Natural killer cell treated with Interleukin-12 subunit alpha and Interleukin-12 subunit beta and Interleukin-15 and Interleukin-18, amount 100 ng/mL, for 72 hours (primary cell): ENCODE data around the gene MELTF. TPM values are rescaled to one million over a fixed set of nuclear protein-coding genes. Genes with fewer than 3 reads are reported as not detected.

Source experiments
- ATAC-seq, 2 donors: fragments of 150-1000 bp; cut with Tn5 transposase in 1 of 2; sonication (Bioruptor Pico), chemical (Tn5 transposase) in 1 of 2; 2 replicates each; pipeline ENCODE4 v1.10.0; 2021
- DNase-seq: peaks from one replicate; pipeline ENCODE4 v3.0.0; 2022; ENCODE audit warnings: low spot score
- H3K27ac Mint-ChIP-seq, 2 donors: 1 replicate in 1 of 2; 2 replicates in 1 of 2; pipeline ENCODE4 v1.8.0; 2022; ENCODE audit warnings: mixed read lengths in 2 of 2, mild to moderate bottlenecking in 1 of 2, moderate library complexity in 1 of 2
- H3K27me3 Mint-ChIP-seq, 2 donors: 1 replicate in 1 of 2; 2 replicates in 1 of 2; pipeline ENCODE4 v1.8.0; 2022; ENCODE audit warnings: mixed read lengths in 2 of 2
- H3K36me3 Mint-ChIP-seq: one replicate; pipeline ENCODE4 v1.8.0; 2022; ENCODE audit warnings: mixed read lengths
- H3K4me1 Mint-ChIP-seq, 2 donors: 1 replicate in 1 of 2; 2 replicates in 1 of 2; pipeline ENCODE4 v1.8.0; 2022; ENCODE audit warnings: low read depth in 2 of 2, mixed read lengths in 2 of 2, mild to moderate bottlenecking in 1 of 2
- H3K4me3 Mint-ChIP-seq: one replicate; pipeline ENCODE4 v1.8.0; 2022; ENCODE audit warnings: mixed read lengths
- H3K9me3 Mint-ChIP-seq: 2 replicates; pipeline ENCODE4 v1.8.0; 2022; ENCODE audit warnings: mixed read lengths
- total RNA-seq, 2 donors: library from RNA; stranded (reverse); gene quantifications; one replicate each; pipeline ENCODE4 v1.2.3, GENCODE V29; 2022

MELTF gene
- total RNA-seq, 2 donors from 2014 or later, result 2.1 to 3.7 TPM

DNA sequence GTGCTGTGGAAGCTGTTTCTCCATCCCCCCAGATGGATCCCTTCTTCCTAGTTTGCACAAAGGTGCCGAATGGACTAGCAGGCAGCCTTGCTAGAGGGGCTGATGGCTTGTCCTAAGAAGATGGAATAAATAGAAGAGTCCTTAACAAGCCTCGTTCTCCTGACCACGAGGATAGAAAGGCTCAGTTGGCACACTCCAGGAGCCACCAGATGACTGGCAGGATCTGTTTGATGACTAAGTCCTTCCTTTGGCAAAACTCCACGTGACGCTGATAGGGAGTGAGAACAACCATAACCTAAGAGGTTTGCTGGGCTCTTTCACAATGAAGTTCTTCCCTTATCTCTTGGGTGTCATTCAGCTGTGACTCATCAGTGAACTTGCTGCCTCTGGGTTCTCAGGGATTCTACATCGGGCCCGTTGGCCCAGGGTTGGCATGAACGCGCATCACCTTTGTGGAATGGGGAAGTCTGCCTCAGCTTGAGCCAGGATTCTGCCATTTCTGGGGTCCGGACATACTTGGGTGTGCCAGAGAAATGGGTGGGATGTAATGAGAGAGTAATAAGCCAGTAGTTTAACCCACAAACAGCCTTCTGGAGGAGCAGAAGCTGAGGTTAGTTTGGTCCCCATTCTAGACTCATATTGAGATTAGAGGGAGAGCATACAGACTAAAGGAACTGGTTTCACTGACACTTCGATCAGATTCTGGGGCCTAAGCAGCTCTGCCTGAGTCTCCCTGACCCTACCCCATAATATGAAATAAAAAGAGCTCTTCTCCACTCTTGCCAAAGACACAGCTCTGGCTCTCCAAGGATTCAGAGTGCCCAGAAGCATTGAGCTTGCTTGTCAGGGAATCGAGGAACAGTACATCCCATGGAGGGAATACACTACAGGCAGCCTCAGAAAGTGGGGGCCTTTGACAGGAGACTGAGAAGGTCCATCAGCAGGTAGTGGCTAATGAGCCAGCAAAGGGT is 2.0 kb upstream of the MELTF start:
- Mint-ChIP-seq H3K9me3 (no peaks in the 10 kb centered on the region), H3K36me3 (no peaks in the 10 kb centered on the region), H3K4me3 (no peak overlapping the region), H3K27me3 (peaks cover 5 to 8% of the 10 kb centered on the region in 2 donors), H3K4me1 (peaks cover 5 to 11% of the 10 kb centered on the region in 2 donors), H3K27ac (no peak overlapping the region)
- no peak for DNase-seq
- ATAC-seq, result peak in 1 of 2 donors; percentile 51

- DNase-seq, result no peak
- Mint-ChIP-seq H3K4me1 (peaks cover 5 to 11% of the 10 kb centered on the region in 2 donors), H3K9me3 (no peaks in the 10 kb centered on the region), H3K4me3 (peak overlapping the region; percentile 25), H3K36me3 (no peaks in the 10 kb centered on the region), H3K27me3 (peaks cover 5 to 8% of the 10 kb centered on the region in 2 donors), H3K27ac (no peak overlapping the region)
- no peak for ATAC-seq
These were observed 1.0 kb upstream of the MELTF start for GRCh38 chr3:197030379-197031314.

DNA sequence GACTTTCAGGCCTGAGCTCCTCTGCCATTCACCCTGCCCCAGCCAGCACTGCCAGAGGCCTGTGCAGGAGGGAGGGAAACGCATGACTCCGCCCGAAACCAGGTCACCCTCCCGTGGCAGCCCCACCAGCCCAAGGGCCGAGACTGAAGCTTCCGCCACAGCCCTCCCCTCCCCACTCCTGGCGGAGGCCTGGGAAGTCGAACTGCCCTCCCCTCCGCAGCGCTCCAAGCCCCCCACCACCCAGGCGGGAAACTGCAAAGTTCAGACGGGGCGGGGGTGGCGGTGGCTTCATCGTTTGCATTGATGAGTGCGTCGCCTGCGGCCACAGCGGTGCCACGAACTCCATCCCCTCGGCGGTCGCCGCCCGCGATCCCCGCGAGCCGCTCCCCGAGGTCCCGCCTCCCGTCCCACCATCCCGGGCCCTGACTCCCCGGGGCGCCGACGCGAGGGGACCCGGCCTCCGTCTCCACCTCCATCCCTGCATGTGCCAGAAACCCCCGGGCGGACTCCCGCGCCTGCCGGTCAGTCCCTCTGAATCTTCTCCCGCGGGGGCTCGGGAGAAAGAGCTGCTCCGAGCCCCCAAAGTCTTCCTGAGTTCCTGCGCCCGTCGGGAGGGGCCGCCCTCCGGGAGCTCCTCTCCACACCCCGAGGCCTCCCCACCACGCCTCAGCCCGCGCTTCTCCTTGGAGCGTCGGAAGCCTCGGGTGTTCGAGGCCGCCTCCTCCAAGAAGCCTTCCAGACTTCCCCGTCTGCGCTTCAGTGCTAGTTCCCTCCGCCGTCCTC is 698 bp downstream of the MELTF start:
- H3K27ac Mint-ChIP-seq, result no peak overlapping the region
- peak overlapping the region; percentile 60 for H3K4me3 Mint-ChIP-seq
- H3K27me3 Mint-ChIP-seq, result peaks cover 0 to 3% of the 10 kb centered on the region in 2 donors
- no peaks in the 10 kb centered on the region for H3K36me3 Mint-ChIP-seq
- peaks cover 0 to 15% of the 10 kb centered on the region in 2 donors for H3K4me1 Mint-ChIP-seq
- H3K9me3 Mint-ChIP-seq, result no peaks in the 10 kb centered on the region
- DNase-seq, result no peak
- ATAC-seq, result peak in 1 of 2 donors; percentile 7

- H3K27ac Mint-ChIP-seq, result no peak overlapping the region
- H3K4me1 Mint-ChIP-seq, result peaks cover 4 to 20% of the 10 kb centered on the region in 2 donors
- H3K9me3 Mint-ChIP-seq, result no peaks in the 10 kb centered on the region
- H3K4me3 Mint-ChIP-seq, result peak overlapping the region; percentile 60
- DNase-seq, result no peak
- no peaks in the 10 kb centered on the region for H3K36me3 Mint-ChIP-seq
- ATAC-seq, result no peak
- H3K27me3 Mint-ChIP-seq, result peaks cover 0 to 6% of the 10 kb centered on the region in 2 donors
These were observed 1.5 kb downstream of the MELTF start for GRCh38 chr3:197027896-197028727.

GRCh38 chr3:197027151-197027895 is 2.3 kb downstream of the MELTF start:
- peaks cover 0 to 6% of the 10 kb centered on the region in 2 donors for H3K27me3 Mint-ChIP-seq
- H3K4me3 Mint-ChIP-seq, result no peak overlapping the region
- H3K36me3 Mint-ChIP-seq, result no peaks in the 10 kb centered on the region
- no peak overlapping the region for H3K27ac Mint-ChIP-seq
- peaks cover 5 to 22% of the 10 kb centered on the region in 2 donors for H3K4me1 Mint-ChIP-seq
- ATAC-seq (no peak), DNase-seq (no peak)
- no peaks in the 10 kb centered on the region for H3K9me3 Mint-ChIP-seq

GRCh38 chr3:197026481-197026866 is 3.1 kb downstream of the MELTF start:
- no peaks in the 10 kb centered on the region for H3K9me3 Mint-ChIP-seq
- no peak overlapping the region for H3K4me3 Mint-ChIP-seq
- no peak for ATAC-seq
- no peak overlapping the region for H3K27ac Mint-ChIP-seq
- H3K27me3 Mint-ChIP-seq, result peaks cover 0 to 3% of the 10 kb centered on the region in 2 donors
- H3K36me3 Mint-ChIP-seq, result no peaks in the 10 kb centered on the region
- DNase-seq, result no peak
- H3K4me1 Mint-ChIP-seq, result peaks cover 5 to 22% of the 10 kb centered on the region in 2 donors

DNA sequence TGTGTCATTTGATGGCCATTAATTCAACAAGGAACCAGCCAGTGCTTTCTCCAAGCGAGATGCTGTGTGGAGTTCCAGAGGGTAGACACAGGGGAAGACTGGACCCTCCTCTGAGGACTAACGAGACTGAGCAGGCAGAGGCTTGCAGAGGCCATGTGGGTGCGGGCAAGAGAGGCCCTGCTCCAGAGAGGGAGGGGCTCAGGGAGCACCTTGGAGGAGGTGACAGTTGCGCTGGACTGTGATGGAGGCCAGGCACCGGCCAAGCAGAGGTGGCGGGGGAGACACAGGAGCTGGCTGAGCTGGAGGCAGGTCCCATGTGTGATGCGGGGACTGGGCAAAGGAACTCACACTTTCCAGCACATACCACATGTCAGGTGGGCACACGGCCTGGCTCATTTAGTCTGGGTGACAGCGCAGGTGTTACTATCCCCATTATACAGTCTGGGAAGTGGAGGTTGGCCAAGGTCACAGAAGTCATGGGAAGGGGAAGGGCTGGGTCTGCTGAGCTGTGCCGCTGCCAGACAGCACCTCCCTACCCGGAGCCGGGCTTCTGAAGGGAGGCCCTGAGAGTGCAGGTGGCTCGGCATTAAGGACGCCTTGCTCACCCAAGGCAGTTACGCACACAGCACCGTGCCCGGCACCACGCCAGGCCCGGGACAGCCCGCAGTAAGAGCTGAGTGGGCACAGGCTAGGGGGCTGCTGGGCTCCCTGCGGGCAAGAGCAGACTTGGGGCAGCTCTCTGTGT is 3.7 kb downstream of the MELTF start:
- ATAC-seq (no peak), DNase-seq (no peak)
- H3K27me3 Mint-ChIP-seq, result peaks cover 0 to 3% of the 10 kb centered on the region in 2 donors
- no peaks in the 10 kb centered on the region for H3K36me3 Mint-ChIP-seq
- H3K4me1 Mint-ChIP-seq, result peaks cover 5 to 22% of the 10 kb centered on the region in 2 donors
- no peaks in the 10 kb centered on the region for H3K9me3 Mint-ChIP-seq
- H3K27ac Mint-ChIP-seq, result no peak overlapping the region
- no peak overlapping the region for H3K4me3 Mint-ChIP-seq

DNA sequence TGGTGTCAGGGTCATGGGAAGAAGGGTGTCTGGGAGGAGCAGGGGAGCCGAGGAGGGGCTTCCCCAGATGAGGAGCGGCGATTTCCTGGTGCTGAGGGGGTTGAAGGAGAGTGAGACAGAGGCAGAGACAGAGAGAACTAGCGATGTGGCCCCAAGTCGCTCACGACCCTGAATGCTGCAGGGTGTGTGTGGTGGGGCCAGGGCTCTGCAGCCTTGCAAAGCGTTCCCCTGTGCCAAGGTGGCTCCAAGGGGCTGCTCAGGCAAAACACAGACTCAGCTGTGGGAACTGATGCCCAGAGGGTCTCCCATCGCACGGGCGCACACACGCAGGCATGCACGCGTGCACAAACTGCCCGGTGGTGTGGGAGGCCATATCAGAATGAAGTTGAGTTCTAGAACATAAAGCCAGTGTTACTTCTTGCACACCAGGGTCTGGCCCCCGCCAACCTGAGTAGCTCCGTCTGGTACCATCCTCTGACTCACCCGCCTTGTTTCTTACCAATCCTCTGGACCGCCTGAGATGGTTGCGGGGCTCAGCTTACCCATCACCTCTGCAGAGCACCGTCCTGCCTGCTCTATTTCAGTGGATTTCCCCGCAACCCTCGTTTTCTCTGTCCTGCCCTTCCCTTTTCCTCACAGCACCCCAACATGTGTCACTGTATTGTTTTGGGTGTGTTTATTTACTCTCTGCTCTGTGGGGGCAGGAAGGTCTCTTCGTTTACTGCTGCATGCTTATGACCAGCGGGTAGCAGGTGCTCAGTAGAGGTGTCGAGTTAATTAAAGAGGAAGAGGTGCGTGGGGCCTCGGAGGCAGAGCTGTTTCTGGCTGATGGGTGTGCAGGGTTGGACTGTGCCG is 4.5 kb downstream of the MELTF start:
- no peaks in the 10 kb centered on the region for H3K9me3 Mint-ChIP-seq
- H3K27me3 Mint-ChIP-seq, result peaks cover 0 to 3% of the 10 kb centered on the region in 2 donors
- H3K27ac Mint-ChIP-seq, result no peak overlapping the region
- H3K4me3 Mint-ChIP-seq, result no peak overlapping the region
- ATAC-seq, result no peak
- DNase-seq, result no peak
- no peaks in the 10 kb centered on the region for H3K36me3 Mint-ChIP-seq
- H3K4me1 Mint-ChIP-seq, result peaks cover 5 to 17% of the 10 kb centered on the region in 2 donors

DNA sequence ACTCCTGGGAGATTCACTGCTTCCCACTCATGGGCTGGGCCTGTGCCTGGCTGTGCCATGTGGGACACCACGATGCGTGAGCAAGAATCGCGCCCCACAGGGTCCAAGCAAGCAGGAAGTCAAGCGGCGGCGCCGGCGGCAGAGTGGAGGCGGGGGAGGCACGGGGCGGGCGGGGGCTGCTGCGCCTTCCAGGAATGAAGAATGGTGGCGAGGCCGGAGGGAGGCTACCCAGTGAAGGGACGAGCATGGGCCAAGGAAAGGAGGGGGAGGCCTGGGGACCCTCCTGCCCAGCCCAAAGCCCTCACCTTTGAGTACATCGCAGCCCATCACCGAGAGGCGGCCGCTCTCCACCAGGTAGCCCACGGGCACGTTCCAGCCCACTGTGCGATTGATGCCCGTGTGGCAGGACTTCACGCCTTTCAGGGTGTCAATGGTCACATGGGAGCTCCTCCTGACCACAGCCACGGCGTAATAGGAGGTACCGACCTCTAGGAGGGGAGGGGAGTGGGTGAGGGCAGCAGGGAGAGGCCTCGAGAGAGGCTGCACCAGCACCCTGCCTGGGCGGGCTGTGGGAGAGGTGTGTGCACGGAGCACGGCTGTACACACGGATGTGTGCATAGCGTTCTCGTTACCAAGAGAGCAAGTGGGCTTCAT is 5.5 kb downstream of the MELTF start:
- peak in 1 of 2 donors; percentile 8 for ATAC-seq
- no peaks in the 10 kb centered on the region for H3K9me3 Mint-ChIP-seq

GRCh38 chr3:197023241-197023997 is 6.2 kb downstream of the MELTF start:
- DNase-seq (no peak), ATAC-seq (no peak)

More for the DNA sequence above, 5.5 kb downstream of the MELTF start:
- H3K27ac Mint-ChIP-seq, result no peak overlapping the region
- no peaks in the 10 kb centered on the region for H3K36me3 Mint-ChIP-seq
- peaks cover 5 to 17% of the 10 kb centered on the region in 2 donors for H3K4me1 Mint-ChIP-seq
- peak overlapping the region; percentile 63 for H3K4me3 Mint-ChIP-seq
- H3K27me3 Mint-ChIP-seq, result peaks cover 0 to 3% of the 10 kb centered on the region in 2 donors
- no peak for DNase-seq

More at GRCh38 chr3:197023241-197023997, 6.2 kb downstream of the MELTF start:
- H3K9me3 Mint-ChIP-seq, result no peaks in the 10 kb centered on the region
- H3K27me3 Mint-ChIP-seq, result peaks cover 0 to 3% of the 10 kb centered on the region in 2 donors
- H3K4me1 Mint-ChIP-seq, result peaks cover 5 to 17% of the 10 kb centered on the region in 2 donors
- H3K36me3 Mint-ChIP-seq, result no peaks in the 10 kb centered on the region
- H3K4me3 Mint-ChIP-seq, result peak overlapping the region; percentile 63
- H3K27ac Mint-ChIP-seq, result peak overlapping the region; percentile 34 to 46
